ENCODE results near the gene FANCI.
A peak's percentile ranks its signal among the peaks of the same experiment; 100 is the strongest.
"Not testable (repeated sequence)": the region's sequence is repeated elsewhere in the genome, so short reads cannot be mapped to it uniquely, and the experiment has no call there.

The FANCI gene

GRCh38 chr15:89225588-89225987 is 18.2 kb upstream of the FANCI start:
- DNase-seq (ENCODE audit: low spot score), result no peak

DNA sequence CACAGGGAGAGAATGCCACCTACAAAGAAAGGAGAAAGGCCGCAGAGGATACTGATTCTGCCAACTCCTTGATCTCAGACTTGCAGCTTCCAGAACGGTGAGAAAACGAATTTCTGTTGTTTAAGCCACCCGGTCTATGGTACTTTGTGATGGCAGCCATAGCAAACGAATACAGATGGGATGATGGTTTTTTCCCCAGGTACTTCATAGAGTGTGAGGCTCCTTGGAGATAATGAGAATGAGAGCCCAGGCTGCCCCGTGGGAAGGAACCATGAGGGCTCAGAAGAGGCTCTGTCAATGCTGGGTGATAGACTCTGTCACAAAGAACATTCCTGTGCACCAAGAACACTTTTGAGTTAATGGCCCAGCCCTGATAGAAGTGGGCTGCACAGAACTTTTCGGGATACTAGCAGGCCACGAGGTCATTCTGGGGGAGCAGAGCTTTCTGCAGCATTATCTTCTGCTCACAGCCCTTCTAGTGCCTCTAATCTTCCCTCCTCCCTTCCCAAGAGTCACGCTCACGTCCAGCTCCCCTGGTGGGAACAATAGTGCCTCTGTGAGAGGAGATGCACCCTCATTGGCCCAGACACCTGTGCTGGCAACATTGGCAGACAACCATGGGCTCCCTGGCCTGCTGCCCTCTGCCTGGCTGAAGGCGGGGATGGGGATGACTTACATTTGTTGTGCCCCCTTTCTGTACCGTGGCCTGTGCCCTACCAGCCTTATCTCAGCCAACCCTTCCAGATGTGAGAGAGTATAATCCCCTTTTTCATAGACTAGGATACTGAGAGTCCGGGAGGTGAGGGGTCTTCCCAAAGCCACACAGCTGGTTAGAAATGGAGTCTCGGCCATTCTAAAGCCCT is 17.2 kb upstream of the FANCI start:
- no peak for DNase-seq (ENCODE audit: low spot score)

- no peak for DNase-seq (ENCODE audit: low spot score)
Observed at GRCh38 chr15:89227425-89227824, 16.4 kb upstream of the FANCI start.

GRCh38 chr15:89230277-89230676 is 13.5 kb upstream of the FANCI start:
- DNase-seq (ENCODE audit: low spot score), result no peak

- DNase-seq (ENCODE audit: low spot score), result no peak
Observed at GRCh38 chr15:89231832-89232231, 11.9 kb upstream of the FANCI start.

- not testable (repeated sequence) for DNase-seq (ENCODE audit: low spot score)
Observed at GRCh38 chr15:89239883-89240810, 3.6 kb upstream of the FANCI start.

DNA sequence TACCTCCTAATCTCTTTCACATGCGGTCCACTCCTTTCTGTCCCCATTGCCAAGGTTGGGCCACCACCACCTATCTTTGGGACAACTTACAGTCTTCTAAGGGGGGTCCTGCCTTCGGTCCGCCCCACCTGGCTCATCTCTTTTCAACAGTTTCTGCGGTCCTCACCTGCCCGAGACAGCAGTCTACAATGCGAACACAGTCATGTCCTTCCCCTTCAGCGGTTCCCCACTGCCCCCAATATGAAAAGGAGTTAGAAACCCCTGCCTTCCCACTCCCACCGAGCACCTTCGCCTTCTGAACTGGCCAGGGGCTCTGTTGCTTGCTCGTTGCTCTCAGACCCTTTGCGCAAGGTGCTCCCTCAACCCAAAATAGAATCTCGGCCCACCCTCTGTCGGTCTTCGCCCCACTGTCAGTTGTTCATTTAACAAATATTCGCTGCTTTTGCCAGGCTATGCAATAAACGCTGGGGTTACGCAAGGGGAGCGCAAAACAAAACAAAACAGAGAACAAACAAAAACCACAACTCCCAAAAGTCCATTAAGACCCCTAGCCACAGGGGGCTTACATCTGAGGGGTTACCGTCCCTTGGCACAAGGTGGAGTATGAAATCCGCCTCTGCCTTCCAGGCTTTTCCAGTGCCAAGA is 611 bp upstream of the FANCI start:
- no peak for DNase-seq (ENCODE audit: low spot score)

GRCh38 chr15:89244574-89244903 is 760 bp downstream of the FANCI start:
- DNase-seq (ENCODE audit: low spot score), result no peak

GRCh38 chr15:89247446-89247845 is 3.7 kb downstream of the FANCI start:
- no peak for DNase-seq (ENCODE audit: low spot score)

- DNase-seq (ENCODE audit: low spot score), result no peak
Observed at GRCh38 chr15:89248584-89248983, 4.8 kb downstream of the FANCI start.

- not testable (repeated sequence) for DNase-seq (ENCODE audit: low spot score)
Observed at GRCh38 chr15:89250142-89250541, 6.4 kb downstream of the FANCI start.

- not testable (repeated sequence) for DNase-seq (ENCODE audit: low spot score)
Observed at GRCh38 chr15:89277281-89277680, 33.5 kb downstream of the FANCI start.

DNA sequence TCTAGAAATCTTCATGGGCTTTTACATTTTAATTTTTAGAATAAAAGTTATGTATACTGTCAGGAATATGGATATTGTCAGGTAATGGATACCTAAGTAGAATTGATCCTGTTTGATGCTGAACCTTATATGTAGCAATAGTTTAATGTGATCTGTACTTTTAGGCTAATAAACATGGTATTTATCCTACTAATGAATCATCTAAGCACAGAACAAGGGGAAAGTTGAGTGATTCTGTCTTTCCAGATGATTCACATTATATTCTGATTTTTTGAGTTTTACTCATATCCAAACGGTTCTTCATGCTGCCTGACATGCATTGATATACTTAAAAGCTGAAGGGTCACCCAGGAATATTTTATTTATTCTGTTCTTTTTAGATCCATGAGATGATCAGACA is 34.5 kb downstream of the FANCI start:
- DNase-seq (ENCODE audit: low spot score), result no peak

GRCh38 chr15:89282631-89283030 is 38.9 kb downstream of the FANCI start:
- DNase-seq (ENCODE audit: low spot score), result no peak

GRCh38 chr15:89283201-89283600 is 39.4 kb downstream of the FANCI start:
- no peak for DNase-seq (ENCODE audit: low spot score)

DNA sequence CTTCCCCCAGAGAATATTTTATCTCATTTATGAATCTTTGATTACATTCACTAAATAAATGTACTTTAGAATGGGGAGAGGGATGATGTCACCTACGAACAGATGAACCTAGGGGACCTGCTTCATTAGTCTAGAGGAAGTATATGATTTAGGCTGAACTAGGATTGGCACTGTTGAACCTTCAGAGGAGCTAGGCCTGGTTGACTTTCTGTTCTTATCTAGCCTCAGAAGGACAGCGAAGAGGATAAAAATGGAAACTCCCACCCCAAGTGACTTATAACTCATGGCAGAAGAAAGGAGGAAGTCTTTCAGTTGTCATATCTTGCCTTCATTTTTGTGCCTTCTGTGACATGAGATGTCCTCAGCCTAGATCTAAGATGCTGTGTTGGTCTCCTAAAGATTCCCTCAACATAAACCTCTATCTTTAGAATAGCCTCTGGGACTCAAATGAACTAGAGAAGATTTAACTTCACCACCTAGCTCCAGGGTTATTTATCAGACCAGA is 48.2 kb downstream of the FANCI start:
- DNase-seq (ENCODE audit: low spot score), result no peak

GRCh38 chr15:89293012-89293411 is 49.2 kb downstream of the FANCI start:
- no peak for DNase-seq (ENCODE audit: low spot score)

- peak; percentile 81 for DNase-seq (ENCODE audit: low spot score)
Observed at GRCh38 chr15:89299896-89300295, 56.1 kb downstream of the FANCI start.

DNA sequence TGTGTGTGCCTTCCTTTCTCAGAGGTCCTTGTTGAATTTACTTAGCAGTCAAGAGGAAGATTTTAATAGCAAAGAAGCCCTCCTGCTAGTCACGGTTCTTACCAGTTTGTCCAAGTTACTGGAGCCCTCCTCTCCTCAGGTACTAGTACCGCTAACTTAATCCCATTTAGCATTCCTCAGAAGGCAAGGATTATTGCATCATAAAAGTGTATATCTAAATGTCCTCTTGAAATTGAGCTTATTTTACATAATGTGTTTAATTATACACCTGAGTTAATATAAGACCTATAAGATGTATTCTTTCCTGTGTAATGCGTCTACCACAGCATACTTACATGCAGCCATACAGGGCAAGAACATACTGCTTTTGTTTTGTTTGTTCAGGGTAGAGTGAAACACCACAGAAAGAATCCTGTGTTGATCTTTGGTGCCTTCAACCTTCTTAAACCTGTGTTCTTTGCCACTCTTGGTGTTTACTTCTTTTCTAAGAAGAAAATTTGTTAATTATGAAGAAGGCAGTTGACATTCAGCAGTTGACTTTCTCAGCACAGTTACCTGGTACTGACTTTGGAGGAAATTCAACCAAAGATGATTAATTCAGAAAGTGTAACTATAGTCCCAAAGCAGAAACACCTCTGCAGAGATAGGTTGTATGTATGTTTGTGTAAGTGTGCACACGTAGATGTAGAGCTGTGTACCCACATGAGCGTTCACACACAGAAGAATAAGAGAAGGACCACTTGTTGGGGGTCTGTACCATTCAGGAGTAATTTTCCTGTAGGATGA is 57.7 kb downstream of the FANCI start:
- no peak for DNase-seq (ENCODE audit: low spot score)

DNA sequence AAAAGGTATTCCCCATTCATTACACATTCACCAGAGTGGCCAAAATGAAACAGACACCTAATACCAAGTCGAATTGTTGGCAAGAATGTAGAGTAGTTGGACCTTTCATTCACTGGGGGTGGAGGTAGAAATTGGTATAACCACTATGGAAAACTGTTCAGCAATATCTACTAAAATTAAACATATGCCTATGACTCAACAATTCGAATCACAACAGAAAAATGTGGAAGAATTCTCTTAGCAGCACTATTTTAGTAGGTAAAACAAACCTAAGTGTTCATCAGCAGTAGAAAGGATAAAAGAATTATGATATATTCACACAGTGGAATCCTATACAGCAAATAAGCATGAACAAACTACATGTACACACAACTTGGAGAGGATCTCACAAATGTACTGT is 60.2 kb downstream of the FANCI start:
- DNase-seq (ENCODE audit: low spot score), result no peak

DNA sequence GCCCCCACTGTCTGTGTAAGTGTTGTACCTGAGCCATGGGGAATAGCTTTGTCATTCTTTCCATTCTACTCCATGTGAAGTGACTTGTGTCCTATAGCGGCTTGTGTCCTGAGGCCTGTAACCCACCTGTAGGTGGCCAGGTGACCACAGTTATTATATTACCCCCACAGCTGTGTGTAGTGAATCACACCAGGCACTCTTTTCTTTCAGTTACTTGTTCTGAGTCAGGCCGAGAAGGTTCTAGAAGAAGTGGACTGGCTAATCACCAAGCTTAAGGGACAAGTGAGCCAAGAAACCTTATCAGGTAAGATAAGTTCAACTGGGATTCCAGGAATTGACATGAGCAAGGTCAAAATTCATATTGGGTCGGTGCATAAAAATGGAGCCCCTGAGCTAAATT is 61.6 kb downstream of the FANCI start:
- DNase-seq (ENCODE audit: low spot score), result no peak
